K562 (cell line): ENCODE data around the gene PYGO2. TPM values are rescaled to one million over a fixed set of nuclear protein-coding genes. Genes with fewer than 3 reads are reported as not detected.

Source experiments
- ARID3A ChIP-seq: IDR thresholded peaks from 2 replicates; pipeline ENCODE4 v1.6.1; 2012; ENCODE audit warnings: low read depth, low read length, improper control_type of control experiment, borderline replicate concordance
- BRD4 ChIP-seq: fragments of 200-600 bp; sonication (generic); IDR thresholded peaks from 2 replicates; pipeline ENCODE4 v1.6.1; 2017; ENCODE audit warnings: inconsistent platforms
- FOXJ2 ChIP-seq: fragments of 200-800 bp; sonication (Bioruptor generic); IDR thresholded peaks from 2 replicates; pipeline ENCODE4 v1.6.1; 2016; ENCODE audit warnings: missing genetic modification characterization, missing compliant biosample characterization
- HMG20A ChIP-seq: fragments of 450-650 bp; formaldehyde crosslinking; conservative IDR thresholded peaks from 2 replicates; pipeline ENCODE4 v1.4.0; 2020; ENCODE audit warnings: mild to moderate bottlenecking, mixed read lengths
- MTA1 ChIP-seq: fragments of 450-650 bp; IDR thresholded peaks from 2 replicates; pipeline ENCODE4 v1.6.1; 2017; ENCODE audit warnings: borderline replicate concordance
- NCOA1 ChIP-seq: fragments of 450-650 bp; IDR thresholded peaks from 2 replicates; pipeline ENCODE4 v1.6.1; 2016; ENCODE audit warnings: low read depth
- NCOA2 ChIP-seq, 2 experiments: fragments of 450-650 bp; IDR thresholded peaks; 2 replicates each; pipeline ENCODE4 v1.6.1; 2018; ENCODE audit warnings: mild to moderate bottlenecking in 2 of 2, moderate library complexity in 1 of 2; ENCODE audit not compliant: partially characterized antibody in 2 of 2
- NRF1 ChIP-seq, 2 experiments: fragments of 450-650 bp; IDR thresholded peaks in 1 of 2; conservative IDR thresholded peaks in 1 of 2; 2 replicates each; pipeline ENCODE4 v1.6.1; 2014; ENCODE audit warnings: mild to moderate bottlenecking in 2 of 2
- REST ChIP-seq, 2 experiments: fragments of 450-650 bp; formaldehyde crosslinking in 1 of 2; IDR thresholded peaks; 2 replicates each; pipeline versions ENCODE4 v1.4.0 to v1.6.1; 2014 to 2020; ENCODE audit warnings: mild to moderate bottlenecking in 2 of 2, borderline replicate concordance in 1 of 2, low read depth in 1 of 2
- TBL1XR1 ChIP-seq, 2 experiments: IDR thresholded peaks; 2 replicates each; pipeline ENCODE4 v1.6.1; 2012; ENCODE audit warnings: improper control_type of control experiment in 2 of 2, low read length in 2 of 2, mild to moderate bottlenecking in 1 of 2
- UBTF ChIP-seq, 2 experiments: IDR thresholded peaks; 2 replicates each; pipeline ENCODE4 v1.6.1; 2012; ENCODE audit warnings: improper control_type of control experiment in 2 of 2, low read depth in 2 of 2, low read length in 2 of 2, borderline replicate concordance in 1 of 2
- ZBTB33 ChIP-seq: sonication (generic); formaldehyde crosslinking; IDR thresholded peaks from 2 replicates; pipeline ENCODE4 v1.8.1; 2023; ENCODE audit warnings: mild to moderate bottlenecking, missing genetic modification reagents
- ZNF174 ChIP-seq: fragments of 250-450 bp; sonication (Bioruptor Pico); IDR thresholded peaks from 2 replicates; pipeline ENCODE4 v1.4.0; 2020; ENCODE audit warnings: mild to moderate bottlenecking
- polyA plus RNA-seq, 8 experiments: library from polyadenylated mRNA; depleted of rRNA in 4 of 8; stranded (reverse) in 5 of 8; unstranded in 3 of 8; fragments of >200 nt; fragmentation: Nextera tagmentation in 2 of 8; fragmentation: Illumina TruSeq in 1 of 8; extraction: Ambion mirVana in 2 of 8; extraction: Trizol in 1 of 8; gene quantifications; 2 replicates each; pipeline versions ENCODE4 v1.2.1 to v1.2.3, GENCODE V29; 2011 to 2014; ENCODE audit warnings: inconsistent platforms in 1 of 8, missing spikeins in 1 of 8
- total RNA-seq, 7 experiments: library from RNA; depleted of rRNA in 6 of 7; stranded (reverse); fragments of >200 nt in 6 of 7; fragmentation: Illumina TruSeq in 2 of 7; extraction: Trizol in 2 of 7; gene quantifications; 2 replicates each; pipeline versions ENCODE4 v1.2.1 to v1.2.3, GENCODE V29; 2011 to 2021; ENCODE audit warnings: low replicate concordance in 1 of 7

The PYGO2 gene
- total and polyA plus RNA-seq, 9 of the 15 experiments (the other 6 are each of a cell fraction or from before 2014, with no cell fraction given): 8.3 to 36.2 (median 18.2) TPM

- no peak for TF ChIP-seq REST (IDR thresholded peaks at IDR 0.05; ENCODE audit: borderline replicate concordance)
- TF ChIP-seq REST (CRISPR knock-in tag; IDR thresholded peaks at IDR 0.05; ENCODE audit: low read depth): 0 out of 2 replicates have a peak, but pooled peaks have one; percentile 58
- TF ChIP-seq ZBTB33 (CRISPR knock-in tag): peak; percentile 63; the same call in 1 of the 2 replicates
- TF ChIP-seq TBL1XR1 (IDR thresholded peaks at IDR 0.05; ENCODE audit: low read length in 2 of 2): no peak
- no peak for TF ChIP-seq UBTF (IDR thresholded peaks at IDR 0.05; ENCODE audit: borderline replicate concordance in 1 of 2, low read depth in 2 of 2, low read length in 2 of 2)
- 0 out of 2 replicates have a peak, but pooled peaks have one; percentile 1 for TF ChIP-seq BRD4
- TF ChIP-seq ZNF174 (CRISPR knock-in tag): no peak
- no peak for TF ChIP-seq FOXJ2 (tag)
- TF ChIP-seq NCOA2 (IDR thresholded peaks at IDR 0.05; ENCODE audit: partially characterized antibody in 2 of 2): no peak
- no peak for TF ChIP-seq NCOA1
- TF ChIP-seq MTA1: no peak
- TF ChIP-seq NRF1 (conservative IDR thresholded peaks at IDR 0.05 in 1 of 2, IDR thresholded peaks at IDR 0.05 in 1 of 2): peak; percentile 100
- TF ChIP-seq ARID3A: no peak
- TF ChIP-seq HMG20A (CRISPR knock-in tag): no peak
Measured at GRCh38 chr1:154974808-154975408, 13.3 kb upstream of the PYGO2 start (continued).
